GM19467 (cell line): ENCODE measurements around the gene PNPLA7.
"Not testable (repeated sequence)": the region's sequence is repeated elsewhere in the genome, so short reads cannot be mapped to it uniquely, and the experiment has no call there.

ENCODE experiments used
- ATAC-seq: cut with Tn5 transposase; IDR thresholded peaks from one replicate; pipeline ENCODE4 v1.9.1; 2021; ENCODE audit warnings: mild to moderate bottlenecking, moderate library complexity; ENCODE audit not compliant: unreplicated experiment

PNPLA7 gene

DNA sequence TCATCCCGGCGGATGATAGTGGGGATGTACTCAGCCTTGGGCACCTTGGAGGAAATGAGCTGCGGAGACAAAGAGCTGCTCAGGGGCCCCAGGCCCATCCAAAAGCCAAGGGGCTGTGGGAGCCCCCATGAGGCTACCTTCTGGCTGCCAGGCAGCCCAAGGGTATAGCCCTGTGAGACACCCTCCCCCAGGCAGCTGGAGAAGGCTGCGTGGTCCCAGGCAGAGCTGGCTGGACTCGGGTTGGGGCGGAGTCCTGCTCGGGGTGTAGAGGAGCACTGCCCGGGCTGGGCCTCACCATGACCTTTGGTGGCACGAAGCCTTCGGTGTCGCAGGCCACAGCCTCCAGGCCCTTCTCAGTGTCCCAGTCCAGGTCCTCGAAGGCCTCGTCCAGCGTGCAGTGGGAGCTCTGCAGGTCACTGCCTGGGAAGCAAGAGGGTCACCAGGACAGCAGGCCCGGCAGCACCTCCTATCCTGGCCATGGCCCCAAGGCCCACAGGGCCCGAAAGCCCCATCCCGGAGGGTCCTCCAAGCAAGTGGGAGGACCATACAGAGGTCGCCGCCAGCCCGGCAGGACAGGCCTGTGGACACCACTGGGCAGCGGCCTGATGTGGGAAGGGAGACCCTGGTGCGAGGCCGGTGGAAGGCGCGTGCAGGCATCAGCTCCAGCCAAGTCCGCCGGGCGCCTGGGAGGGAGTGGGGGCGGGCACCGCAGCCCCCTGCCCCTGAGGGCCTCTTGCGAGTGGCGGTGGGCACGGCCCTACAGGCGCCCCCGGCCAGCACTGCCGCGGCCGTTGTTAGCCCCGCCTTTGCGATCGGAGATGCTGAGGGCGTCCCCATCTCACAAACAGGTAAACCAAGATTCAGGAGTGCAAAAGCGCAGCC lies 97.2 kb downstream of the PNPLA7 start:
- ATAC-seq, result no peak

DNA sequence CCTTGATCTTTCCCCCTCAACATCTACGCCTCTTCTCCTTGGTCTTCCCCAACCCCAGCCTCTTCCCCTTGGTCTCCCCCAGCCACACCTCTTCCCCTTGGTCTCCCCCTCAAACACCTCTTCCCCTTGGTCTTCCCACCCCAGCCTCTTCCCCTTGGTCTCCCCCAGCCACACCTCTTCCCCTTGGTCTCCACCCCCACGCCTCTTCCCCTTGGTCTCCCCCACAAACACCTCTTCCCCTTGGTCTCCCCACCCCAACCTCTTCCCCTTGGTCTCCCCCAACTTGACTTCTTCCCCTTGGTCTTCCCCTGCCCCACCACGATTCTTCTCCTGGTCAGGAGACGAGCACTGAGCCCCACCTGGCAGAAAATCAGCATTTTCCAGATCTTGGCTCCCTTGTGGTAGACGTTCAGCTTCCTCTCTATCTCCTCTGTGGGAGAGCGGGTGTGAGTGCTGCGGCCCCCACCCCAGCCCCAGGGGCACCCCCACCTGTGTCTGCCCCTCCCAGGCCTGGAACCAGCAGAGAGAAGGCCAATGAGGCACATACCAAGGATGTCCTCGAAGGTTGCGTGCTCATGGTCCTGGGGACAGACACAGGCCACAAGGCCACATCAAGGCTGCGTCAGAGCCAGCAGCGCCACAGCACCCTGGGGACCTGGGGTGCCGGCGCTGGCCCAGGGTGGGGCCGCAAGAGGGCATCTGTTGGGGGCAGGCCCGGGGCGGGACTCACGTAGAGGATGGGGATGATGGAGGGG lies 98.0 kb downstream of the PNPLA7 start:
- no peak for ATAC-seq

DNA sequence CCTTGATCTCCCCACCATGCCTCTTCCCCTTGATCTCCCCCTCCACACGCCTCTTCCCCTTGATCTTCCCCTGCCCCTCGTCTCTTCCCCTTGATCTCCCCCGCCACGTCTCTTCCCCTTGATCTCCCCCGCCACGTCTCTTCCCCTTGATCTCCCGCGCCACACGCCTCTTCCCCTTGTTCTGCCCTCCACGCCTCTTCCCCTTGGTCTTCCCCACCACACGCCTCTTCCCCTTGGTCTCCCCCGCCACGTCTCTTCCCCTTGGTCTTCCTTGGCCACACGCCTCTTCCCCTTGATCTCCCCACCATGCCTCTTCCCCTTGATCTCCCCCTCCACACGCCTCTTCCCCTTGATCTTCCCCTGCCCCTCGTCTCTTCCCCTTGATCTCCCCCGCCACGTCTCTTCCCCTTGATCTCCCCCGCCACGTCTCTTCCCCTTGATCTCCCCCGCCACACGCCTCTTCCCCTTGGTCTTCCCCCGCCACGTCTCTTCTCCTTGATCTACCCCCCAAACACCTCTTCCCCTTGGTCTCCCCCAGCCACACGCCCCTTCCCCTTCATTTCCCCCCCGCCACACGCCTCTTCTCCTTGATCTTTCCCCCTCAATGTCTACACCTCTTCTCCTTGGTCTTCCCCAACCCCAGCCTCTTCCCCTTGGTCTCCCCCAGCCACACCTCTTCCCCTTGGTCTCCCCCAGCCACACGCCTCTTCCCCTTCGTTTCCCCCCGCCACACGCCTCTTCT lies 98.8 kb downstream of the PNPLA7 start:
- ATAC-seq, result not testable (repeated sequence)

DNA sequence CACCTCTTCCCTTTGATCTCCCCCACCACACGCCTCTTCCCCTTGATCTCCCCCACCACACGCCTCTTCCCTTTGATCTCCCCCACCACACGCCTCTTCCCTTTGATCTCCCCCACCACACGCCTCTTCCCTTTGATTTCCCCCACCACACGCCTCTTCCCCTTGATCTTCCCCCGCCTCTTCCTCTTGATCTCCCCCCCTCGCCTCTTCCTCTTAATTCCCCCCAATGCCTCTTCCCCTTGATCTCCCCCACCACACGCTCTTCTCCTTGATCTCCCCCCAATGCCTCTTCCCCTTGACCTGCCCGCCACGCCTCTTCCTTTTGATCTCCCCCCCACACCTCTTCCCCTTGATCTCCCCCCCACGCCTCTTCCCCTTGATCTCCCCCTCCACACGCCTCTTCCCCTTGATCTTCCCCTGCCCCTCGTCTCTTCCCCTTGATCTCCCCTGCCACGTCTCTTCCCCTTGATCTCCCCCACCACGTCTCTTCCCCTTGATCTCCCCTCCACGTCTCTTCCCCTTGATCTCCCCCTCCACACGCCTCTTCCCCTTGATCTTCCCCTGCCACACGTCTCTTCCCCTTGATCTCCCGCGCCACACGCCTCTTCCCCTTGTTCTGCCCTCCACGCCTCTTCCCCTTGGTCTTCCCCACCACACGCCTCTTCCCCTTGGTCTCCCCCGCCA lies 99.5 kb downstream of the PNPLA7 start:
- ATAC-seq, result not testable (repeated sequence)

DNA sequence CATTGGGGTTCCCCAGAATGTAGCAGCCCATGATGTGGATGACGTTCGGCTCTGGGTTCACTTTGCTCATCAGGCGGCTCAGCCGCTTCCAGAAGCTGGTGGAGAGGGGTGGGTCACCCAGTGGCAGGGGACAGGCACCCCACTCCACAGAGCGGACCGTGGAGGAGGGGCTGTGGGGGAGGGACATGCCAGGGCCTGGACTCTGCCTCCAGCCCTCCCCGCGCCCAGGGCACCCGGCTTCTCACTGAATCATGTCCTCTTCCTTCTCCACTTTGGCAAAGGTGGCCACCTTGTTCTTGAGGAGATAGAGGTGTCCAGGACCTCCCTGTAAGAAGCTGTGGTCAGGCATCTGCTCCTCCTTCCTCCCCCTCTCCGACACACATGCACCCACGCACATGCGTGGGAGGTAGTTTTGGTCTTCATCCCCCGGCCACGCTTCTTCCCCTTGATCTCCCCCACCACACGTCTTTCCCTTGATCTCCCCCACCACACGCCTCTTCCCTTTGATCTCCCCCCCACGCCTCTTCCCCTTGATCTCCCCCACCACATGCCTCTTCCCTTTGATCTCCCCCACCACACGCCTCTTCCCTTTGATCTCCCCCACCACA lies 100.2 kb downstream of the PNPLA7 start:
- ATAC-seq, result no peak

DNA sequence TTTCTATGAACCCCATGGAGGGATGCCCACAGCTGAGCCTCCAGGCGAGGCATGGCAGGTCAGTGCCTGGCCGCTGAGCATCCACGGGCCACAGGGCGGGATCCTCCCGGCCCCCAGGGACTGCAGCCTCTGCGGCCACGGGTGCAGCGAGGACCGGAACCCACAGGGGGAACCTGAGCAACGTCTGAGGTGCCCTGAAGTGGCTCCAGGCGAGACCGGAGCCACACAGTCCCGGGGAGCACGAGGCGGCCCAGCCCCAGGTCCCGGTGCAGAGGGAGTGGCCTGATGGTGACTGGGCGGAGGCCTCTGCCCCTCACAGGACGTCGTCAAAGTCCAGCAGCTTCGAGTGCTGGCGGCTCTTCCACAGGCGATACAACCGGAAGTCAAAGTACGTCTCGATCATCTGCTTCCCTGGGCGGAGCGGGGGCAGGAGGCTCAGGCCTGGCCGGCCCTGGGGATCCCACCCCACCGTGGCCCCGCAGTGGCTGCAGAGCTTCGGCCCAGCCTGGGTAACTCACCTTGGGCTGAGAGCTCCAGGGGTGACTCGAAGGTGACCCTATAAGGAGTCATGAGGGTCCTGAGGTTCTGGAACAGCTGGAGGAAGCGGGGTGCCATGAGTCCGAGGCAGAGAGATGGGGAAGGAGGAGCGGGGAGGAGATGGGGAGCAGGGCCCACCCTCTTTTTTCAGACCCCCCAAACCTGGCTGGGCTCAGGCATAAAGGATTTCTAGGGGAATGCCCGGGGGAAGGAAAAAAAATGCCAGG lies 100.9 kb downstream of the PNPLA7 start:
- ATAC-seq, result no peak

DNA sequence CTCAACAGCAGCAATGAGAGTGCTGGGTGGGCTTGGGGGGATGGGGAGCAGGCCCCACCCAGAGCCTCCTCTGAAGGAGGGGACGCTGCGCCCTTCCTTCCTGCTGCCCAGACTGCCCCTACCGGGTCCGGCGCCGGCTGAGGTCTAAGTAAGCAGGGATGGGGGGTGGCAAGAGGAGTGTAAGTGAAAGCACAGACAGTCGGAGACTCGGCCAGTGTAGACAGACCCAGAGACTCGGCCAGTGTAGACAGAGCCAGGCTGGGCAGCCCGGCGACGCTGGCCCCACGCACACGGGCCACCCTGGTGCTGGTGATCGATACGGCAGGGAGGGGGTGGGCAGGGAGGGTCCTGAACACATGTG lies 101.6 kb downstream of the PNPLA7 start:
- ATAC-seq, result no peak

DNA sequence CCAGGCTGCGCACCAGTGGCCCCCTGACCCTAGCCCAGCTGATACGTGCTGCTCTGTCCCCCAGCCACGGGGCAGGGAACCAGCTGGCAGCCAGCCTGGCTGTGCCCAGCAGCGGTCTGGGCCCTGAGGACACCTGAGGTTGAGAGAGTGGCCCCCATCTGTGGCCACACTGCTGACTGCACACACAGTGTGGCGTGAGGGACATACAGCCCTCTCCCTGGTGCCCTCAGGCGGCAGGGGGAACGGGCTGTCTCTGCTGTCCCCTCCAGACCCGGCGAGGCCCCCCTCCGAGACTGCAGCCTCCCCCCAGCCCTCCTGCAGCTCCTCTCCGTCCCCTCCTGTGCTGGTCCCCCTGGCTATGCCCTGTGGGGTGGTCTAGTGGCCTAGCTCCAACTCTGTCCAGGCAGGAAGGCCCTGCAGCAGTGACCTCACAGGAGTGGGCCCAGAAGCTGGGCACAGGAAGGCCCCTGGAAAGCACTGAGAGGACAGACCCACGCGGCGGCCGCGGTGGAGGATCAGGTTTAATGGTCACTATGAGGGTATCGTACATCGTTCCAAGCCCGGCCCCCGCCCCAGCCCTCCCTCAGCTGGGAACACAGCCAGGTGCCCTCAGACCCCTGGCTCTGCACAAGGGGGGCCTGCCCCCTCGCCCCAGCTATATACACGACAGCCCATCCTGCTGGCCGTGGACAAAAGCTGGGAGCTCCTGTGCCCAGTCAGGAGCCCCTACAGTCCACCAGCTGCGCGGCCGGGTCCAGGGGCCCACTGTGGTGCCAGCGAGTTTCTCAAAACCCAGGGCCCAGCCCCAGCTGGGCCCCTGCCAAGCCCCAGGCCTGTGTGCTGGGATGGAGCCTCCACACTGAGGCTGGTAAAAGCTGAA lies 102.2 kb downstream of the PNPLA7 start:
- ATAC-seq, result no peak

DNA sequence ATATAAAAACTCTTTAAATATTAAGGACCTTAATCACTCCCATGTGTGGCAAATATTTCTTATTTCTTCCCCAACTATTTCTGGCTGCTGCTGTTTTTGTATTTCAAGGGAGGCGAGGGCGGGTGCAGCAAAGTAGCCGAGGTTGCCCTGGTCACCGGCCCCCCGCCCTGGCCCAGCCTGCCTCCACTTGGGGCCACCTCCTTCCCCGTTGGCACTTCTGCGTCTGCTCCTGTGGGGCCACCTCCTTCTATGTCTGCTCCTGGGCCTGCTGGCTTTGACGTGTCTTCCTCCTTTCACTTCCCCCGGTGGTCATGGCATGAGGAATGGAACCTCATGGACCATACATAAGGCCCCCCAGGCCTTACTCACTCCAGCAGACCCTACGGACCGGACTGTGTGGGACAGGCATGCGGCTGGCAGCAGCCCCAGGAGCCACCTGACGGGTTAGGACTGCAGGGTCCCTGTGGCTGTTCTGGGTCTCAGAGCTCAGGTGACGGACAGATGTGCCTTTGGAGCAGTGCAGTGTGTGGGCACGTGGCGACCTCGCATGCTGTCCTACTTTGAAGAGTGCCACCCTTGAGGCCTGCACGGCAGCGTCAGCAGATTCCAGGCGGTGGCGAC lies 103.2 kb downstream of the PNPLA7 start:
- no peak for ATAC-seq

DNA sequence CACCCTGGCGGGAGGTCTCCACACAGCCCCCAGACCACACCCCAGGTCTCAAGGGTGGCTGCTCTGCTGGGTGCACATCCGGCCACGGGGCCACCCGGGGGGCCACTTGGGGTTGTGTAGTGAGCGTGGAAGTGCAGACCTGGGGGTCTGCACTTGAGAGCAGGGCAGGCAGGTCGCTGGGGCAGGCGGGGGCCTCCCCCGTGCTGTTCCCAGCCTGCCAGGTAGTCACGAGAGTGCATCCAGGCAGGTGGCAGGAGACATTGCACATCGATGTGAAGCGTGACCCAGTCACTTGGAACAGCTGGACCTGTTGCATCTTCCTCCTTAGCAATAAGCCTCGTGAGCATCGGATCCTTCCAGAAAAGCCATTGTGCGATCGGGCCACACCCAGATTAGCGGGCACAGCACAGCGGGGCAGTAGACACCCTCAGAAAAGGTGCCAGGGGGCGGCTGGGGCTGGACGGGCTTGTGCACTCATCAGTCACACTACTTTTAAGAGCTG lies 104.2 kb downstream of the PNPLA7 start:
- ATAC-seq, result no peak

DNA sequence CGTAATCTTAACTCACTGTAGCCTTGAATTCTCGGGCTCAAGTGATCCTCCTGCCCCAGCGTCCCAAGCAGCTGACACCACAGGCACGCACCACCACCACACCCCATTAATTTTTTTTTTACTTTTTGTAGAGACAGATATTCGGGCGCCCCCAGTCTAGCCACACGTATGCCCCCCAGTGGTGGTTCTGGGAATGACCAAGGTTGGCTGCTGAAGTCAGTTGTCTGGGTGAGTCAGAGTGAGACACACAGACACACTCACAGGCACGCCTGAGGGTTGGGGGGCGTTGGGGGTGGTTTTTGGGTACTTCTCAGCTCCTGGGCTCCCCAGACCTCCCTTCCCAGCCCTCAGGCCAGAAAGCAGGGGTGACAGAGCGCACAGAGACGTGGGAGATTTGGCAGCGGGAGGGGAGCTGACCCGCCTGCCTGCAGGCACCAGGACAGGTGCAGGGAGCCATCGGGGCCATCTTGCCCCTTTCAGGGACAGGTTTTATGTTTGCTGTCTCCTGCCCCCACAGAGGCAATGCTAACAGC lies 104.9 kb downstream of the PNPLA7 start:
- ATAC-seq, result no peak

DNA sequence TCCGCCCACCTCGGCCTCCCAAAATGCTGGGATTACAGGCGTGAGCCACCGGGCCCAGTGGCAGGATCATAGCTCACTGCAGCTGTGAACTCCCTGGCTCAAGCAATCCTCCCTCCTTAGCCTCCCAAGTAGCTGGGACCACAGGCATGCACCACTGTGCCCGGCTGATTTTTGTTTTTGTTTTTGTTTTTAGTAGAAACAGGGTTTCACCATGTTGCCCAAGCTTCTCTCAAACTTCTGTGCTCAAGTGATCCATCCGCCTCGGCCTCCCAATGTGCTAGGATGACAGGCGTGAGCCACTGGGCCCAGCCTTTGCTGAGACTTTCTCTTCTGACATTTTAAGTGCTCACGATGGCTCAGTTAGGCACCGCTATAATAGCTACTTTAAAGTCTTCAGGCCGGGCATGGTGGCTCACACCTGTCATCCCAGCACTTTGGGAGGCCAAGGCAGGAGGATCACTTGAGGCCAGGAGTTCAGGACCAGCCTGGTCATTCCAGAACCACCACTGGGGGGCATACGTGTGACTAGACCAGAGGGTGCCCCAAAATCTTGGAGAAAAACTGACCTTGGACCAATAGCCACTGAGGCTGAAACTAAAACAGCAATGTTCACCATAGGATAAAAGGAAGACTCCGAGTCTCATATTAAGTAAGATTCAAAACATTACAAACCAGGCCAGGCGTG lies 106.0 kb downstream of the PNPLA7 start:
- ATAC-seq, result no peak

DNA sequence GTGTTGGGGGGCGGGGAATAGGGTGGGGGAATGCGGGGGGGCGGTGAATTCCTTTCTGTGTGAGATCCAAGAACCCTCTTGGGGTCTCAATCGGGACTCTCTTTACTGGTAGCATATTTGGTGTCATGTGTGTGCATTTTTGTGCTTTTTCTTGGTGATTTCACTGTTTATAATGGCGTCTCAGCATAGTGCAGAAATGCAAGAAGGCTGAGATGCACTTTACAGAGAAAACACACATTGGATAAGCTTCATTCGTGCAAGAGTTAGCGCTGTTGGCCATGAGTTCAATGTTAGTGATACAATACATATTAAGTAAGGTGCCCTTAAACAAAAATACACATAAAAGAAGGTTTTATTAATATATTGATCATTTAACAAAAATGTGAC lies 108.3 kb downstream of the PNPLA7 start:
- no peak for ATAC-seq

DNA sequence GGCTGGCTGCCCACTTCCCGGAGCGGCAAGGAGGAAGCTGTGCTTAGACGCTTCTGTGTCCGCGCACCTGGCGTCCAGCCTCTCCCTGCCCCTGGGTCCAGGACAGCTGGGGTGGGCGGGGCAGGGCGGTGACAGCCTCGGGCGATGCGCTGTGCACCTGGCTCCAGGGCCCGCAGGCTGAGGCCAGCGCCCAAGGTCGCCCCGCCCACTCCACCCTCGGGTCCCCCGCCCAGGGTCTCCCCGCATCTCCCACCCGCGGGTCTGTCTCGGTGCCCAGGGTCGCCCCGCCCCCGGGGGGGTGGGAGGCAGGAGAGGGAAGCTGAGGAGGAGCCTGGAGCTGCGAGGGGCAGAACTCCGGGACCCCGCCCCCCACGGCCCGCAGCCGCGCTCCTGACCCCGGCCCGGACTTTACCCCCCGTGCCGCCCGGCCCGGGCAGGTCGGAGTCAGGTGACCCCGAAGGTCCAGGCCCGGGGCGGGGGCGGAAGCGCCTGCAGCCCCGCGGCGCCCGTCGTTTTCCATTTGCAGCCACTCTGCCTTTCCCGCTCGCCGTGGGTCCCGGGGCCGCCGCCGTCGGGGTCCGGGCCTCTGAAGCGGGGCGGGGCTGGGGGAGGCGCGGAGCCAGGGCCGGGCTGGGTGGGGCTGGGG lies 108.8 kb downstream of the PNPLA7 start, which contains the start of gene ENTPD8:
TSS of gene ENTPD8 (minus strand) at position 69 of the 646 bp plus-strand sequence. CDS start 3,072 bp downstream, outside the sequence.
- no peak for ATAC-seq

DNA sequence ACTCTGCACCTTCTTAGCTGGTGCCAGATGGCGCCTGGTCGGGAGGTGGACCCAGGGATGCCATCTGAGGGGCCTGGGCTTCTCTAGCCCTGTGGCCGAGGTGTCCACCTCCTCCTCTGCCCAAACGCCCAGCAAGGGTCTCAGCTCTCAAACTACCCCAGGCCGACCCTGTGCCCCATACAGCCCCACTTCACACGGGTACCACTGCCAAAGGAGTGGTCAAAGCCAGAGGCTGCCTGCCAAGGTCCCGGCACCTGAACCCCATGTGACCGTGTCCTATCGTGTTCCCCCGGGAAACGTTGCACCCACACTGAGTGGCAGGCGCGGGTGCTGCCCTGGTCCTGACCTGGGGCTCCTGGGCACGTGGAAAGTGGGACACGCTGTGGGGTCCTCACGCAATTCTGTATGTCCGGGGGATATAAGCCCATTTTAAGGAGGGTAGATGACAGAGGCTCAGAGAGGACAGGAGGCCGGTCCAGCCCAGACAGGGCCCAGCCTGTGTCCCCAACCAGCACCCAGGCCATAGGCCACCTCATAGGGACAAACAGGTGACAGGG lies 111.0 kb downstream of the PNPLA7 start:
- ATAC-seq, result no peak

DNA sequence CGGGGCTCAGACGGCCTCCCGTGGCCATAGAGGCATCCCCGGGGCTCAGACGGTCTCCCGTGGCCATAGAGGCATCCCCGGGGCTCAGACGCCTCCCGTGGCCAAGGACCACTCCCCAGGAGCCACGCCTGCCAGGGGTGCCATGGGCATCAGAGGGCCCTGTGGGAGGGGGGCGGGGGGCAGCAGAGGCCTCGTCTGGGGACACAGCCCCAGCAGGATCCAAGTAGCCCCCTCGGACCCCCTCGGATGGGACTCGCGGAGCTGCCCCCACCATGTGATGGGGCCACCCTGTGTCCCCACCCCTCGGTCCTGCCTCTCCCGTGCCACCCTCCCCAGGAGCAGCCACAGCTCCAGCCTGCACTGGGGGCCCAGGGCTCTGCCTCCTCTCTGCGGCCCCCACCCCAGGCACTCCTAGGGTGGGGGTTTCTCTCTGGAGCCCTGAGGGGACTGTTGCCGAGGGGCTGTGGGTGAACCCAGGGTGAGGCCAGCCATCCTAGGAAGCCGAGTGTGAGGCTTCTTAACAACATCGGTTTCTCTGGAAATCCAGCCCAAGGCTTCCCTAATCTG lies 111.5 kb downstream of the PNPLA7 start:
- ATAC-seq, result no peak
